NCI-H146 treated with DMSO at 0.1 percent for 48 hours (cell line): ENCODE results near the gene STRIP2.
A peak's percentile ranks its signal among the peaks of the same experiment; 100 is the strongest.
"Not testable (repeated sequence)": the region's sequence is repeated elsewhere in the genome, so short reads cannot be mapped to it uniquely, and the experiment has no call there.

Source experiments
- DNase-seq: peaks from one replicate; lab custom pipeline; 2025; ENCODE audit not compliant: unreplicated experiment; lab: John Stamatoyannopoulos, UW

The STRIP2 gene

GRCh38 chr7:129452589-129453231, 18.5 kb downstream of the STRIP2 start:
- no peak for DNase-seq

- no peak for DNase-seq
Observed at GRCh38 chr7:129453510-129454248, 19.4 kb downstream of the STRIP2 start.

- no peak for DNase-seq
Observed at GRCh38 chr7:129454249-129454551, 20.0 kb downstream of the STRIP2 start.

DNA sequence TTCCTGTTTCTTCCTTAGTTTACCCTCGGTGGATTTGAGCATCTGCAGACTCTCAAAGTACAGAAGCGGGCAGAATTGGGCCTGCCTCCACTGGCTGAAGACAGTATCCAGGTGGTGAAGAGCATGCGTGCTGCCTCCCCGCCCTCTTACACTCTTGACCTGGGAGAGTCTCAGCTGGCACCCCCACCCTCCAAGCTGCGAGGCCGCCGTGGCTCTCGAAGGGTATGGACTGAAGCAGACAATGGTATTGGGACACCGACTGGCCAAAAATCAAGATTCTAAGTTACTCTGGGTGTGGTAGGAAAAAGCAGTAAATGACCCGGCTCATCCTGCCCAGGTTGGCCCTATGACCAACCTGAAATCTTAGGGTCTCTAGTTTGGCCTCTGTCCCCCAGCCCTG, 22.2 kb downstream of the STRIP2 start:
- DNase-seq = no peak

DNA sequence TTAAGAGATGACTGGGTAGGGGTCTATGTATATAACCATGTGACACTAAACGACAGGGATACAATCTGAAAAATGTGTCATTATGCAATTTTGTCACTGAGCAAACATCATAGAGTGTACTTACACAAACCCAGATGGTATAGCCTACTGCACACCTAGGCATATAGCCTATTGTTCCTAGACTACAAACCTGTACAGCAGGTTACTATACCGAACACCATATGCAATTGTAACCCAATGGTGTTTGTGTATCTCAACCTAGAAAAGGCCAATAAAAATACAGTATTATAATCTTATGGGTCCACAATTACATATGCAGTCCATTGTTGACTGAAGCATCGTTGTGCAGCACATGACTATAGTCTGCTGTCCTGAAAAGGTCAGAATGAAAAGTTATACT, 22.9 kb downstream of the STRIP2 start:
- no peak for DNase-seq

DNA sequence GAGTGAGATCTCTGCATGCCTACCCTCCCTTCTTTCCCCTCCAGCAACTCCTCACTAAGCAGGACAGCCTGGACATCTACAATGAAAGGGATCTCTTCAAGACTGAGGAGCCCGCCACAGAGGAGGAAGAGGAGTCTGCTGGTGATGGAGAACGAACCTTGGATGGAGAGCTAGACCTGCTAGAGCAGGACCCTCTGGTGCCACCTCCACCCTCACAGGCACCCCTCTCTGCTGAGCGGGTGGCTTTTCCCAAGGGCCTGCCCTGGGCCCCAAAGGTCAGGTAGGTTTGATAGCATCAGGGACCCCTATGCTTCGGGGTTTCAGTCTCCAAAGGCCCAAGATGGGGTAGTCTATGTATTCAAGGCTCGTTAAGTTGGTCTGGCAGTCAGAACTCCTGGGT, 23.9 kb downstream of the STRIP2 start:
- DNase-seq = no peak

DNA sequence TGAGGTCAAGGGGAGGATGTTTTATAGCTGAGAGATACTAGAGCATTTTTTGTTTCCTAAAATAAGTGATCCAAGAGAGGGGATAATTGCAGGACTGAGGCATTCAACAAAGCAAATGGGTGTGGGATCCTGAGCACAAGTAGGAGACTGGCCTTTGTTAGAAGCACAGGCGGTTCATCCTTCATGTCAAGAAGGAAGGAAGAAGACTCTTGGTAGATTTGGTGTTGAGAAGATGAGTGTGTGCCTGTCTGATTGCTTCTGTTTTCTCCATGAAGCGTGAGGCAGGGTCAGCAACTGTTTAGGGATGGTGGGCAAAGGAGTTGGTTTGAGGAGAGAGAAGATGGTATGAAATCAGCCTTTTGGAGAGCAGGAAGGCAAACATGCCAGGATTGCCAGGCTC, 27.6 kb downstream of the STRIP2 start:
- DNase-seq = no peak

- DNase-seq = no peak
Observed at GRCh38 chr7:129462420-129462819, 28.2 kb downstream of the STRIP2 start.

GRCh38 chr7:129464194-129464593, 30.0 kb downstream of the STRIP2 start:
- no peak for DNase-seq

DNA sequence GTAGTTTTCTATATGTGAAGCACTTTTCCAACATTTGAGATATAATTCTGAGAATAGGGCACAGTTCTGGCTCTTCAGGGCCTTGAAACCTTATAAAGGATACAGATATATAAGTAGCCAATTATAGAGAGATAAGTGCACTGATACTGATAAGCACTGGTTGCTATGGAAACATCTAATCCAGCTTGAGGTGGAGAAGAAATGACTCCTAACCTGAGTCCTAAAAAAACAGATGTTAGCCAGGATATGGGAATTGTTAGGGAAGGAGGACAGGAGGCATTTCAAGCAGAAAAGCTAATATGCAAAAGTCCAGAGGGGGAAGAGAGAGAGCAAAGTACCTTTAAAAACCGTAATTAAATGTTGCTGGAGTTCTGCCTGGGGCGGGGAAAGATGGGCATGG, 30.8 kb downstream of the STRIP2 start:
- peak; percentile 10 for DNase-seq

DNA sequence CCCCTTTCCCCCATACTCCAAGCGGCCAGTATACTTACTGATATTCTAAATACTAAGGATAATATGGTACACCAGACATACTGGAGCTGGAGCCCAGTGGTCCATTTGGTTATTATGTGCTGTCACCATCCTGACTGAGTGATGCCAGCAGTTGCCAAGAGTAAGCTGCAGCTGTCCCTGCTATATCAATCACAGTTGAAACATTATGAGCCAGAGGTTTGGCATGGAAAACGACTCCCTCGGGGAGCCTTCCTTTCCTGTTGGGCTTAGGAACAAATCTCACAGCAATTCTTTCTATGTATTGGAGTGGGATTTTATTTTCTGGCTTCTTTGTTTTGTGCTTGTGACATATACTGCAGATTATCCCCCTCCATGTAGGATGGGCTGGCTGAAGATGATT, 32.6 kb downstream of the STRIP2 start:
- no peak for DNase-seq

GRCh38 chr7:129468087-129468486, 33.9 kb downstream of the STRIP2 start:
- no peak for DNase-seq

DNA sequence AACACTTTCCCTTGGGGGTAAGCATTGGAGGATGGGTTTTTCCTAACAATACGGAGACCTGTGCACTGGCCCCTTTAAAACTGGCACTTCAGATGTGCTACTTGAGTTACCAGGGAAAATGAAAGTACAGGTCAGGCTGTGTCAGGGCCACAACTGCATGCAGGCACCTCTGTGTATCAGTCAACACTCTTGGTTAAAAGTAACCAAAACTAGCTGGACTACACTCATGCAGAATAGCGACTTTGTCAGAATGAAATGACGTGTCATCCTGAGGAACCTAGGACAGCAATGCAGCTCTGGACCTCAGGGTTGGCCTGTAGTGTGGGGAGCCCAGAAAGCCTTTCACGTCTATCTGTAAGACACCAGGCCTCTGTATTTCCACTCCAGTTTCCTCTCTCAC, 34.3 kb downstream of the STRIP2 start:
- no peak for DNase-seq

GRCh38 chr7:129469930-129470329, 35.7 kb downstream of the STRIP2 start:
- DNase-seq = no peak

DNA sequence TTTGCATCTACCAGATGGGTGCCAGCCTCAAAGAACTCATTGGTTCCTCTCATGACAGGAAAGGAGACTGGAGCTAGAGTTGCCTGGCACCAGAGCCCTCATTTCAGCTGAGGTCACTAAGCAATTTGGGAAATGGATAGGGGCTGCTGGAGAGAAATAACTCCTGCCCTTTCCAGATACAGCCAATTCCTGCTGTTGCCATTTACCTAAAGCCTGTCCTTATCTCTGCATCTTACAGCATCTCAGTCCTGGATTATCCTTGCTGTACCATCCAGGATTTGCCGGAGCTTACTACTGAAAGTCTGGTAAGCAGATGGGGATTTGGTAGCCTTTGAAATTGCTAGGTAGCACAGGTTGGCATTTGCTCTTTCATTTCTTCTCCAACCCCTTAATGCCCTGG, 36.2 kb downstream of the STRIP2 start:
- DNase-seq = no peak

DNA sequence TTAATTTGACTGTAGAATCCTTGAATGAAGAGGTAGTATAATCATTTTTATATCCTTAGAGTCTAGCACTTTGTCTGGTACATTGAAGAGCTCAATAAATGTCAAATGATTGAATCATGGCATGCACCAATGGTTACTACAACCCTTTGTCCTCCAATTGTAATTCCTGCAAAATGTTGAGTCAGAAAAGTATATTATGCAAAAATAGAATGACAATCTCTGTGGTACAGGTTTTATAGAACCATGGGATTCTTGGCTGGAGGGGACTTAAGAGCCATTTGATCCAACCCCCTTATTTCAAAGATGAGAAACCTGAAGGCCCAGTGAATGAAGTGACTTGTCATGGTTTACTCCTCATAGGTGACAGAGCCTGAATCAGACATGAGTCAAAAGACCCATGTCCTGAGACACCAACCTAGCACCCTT, 37.2 kb downstream of the STRIP2 start:
- DNase-seq = no peak

DNA sequence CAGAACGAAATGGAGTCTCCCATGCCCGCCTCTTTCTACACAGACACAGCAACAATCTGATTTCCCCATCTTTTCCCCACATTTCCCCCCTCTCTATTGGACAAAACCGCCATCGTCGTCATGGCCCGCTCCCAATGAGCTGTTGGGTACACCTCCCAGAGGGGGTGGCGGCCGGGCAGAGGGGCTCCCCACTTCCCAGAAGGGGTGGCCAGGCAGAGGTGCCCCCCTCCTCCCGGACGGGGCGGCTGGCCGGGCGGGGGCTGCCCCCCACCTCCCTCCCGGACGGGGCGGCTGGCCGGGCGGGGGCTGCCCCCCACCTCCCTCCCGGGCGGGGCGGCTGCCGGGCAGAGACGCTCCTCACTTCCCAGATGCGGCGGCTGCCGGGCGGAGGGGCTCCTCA, 41.7 kb downstream of the STRIP2 start:
- DNase-seq = not testable (repeated sequence)

GRCh38 chr7:129476398-129476797, 42.2 kb downstream of the STRIP2 start:
- not testable (repeated sequence) for DNase-seq

DNA sequence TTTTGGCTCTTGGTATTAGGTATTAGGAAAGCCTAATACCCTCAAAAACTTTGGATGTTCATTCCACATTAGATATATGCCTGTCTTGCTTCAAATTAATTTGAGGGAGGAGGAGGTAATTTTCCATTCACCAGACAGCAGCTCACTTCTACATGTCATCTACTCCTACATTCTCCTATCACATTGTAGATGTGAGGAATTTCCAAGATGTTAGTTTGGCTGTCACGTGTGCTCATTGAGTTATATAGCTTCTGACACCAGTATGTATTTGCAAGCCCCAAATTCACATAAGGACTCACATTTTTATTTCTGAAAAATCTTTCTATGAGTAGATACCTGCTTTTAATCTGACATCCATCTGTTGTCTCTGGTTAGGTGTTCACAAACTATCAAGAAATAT, 45.6 kb downstream of the STRIP2 start:
- no peak for DNase-seq

- DNase-seq = no peak
Observed at GRCh38 chr7:129480674-129481363, 46.6 kb downstream of the STRIP2 start.

DNA sequence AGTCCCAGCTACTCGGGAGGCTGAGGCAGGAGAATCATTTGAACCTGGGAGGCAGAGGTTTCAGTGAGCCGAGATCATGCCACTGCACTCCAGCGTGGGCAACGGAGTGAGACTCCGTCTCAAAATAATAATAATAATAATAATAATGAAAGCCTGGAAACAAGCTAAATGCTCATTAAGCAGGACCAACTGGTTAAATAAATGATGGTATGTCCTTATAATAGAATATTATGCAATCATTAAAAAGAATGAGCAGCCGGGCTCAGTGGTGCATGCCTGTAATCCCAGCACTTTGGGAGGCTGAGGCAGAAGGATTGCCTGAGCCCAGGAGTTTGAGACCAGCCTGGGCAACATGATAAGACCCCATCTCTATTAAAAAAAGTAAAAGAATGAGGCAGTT, 47.1 kb downstream of the STRIP2 start:
- DNase-seq = not testable (repeated sequence)

- no peak for DNase-seq
Observed at GRCh38 chr7:129482781-129483180, 48.5 kb downstream of the STRIP2 start.
